Body of pancreas (tissue), 4 donors: ENCODE results near the gene FXN.

ENCODE experiments used
- CTCF ChIP-seq, 7 experiments: fragments of 450-650 bp in 4 of 7; fragments of 200-600 bp in 3 of 7; sonication (generic) in 3 of 7; IDR thresholded peaks; one replicate each; pipeline ENCODE4 v1.5.1; 2016 to 2019; ENCODE audit warnings: antibody characterized with exemption in 7 of 7
- POLR2A ChIP-seq, 3 donors: fragments of 450-650 bp; IDR thresholded peaks; one replicate each; pipeline ENCODE4 v1.6.1; 2016; ENCODE audit warnings: antibody characterized with exemption in 3 of 3, mild to moderate bottlenecking in 2 of 3

GRCh38 chr9:69107771-69108170 is 72.2 kb downstream of the FXN start:
- TF ChIP-seq CTCF (IDR thresholded peaks at IDR 0.05) = no peak
- no peak for TF ChIP-seq POLR2A (IDR thresholded peaks at IDR 0.05)
